LNCAP (cell line): ENCODE results near the gene TMUB1.

Experiments
- CTCF ChIP-seq: fragments of 450-650 bp; IDR thresholded peaks from 2 replicates; pipeline ENCODE4 v1.5.1; 2017; ENCODE audit warnings: mild to moderate bottlenecking

The TMUB1 gene

GRCh38 chr7:151083824-151084160 lies 499 bp upstream of the TMUB1 start:
- TF ChIP-seq CTCF, result no peak

GRCh38 chr7:151082141-151083070 lies 887 bp downstream of the TMUB1 start:
- no peak for TF ChIP-seq CTCF

GRCh38 chr7:151081170-151082101 lies 1.9 kb downstream of the TMUB1 start:
- TF ChIP-seq CTCF, result no peak

- no peak for TF ChIP-seq CTCF
These were observed 2.6 kb downstream of the TMUB1 start, which contains the start of gene FASTK for GRCh38 chr7:151080522-151081169. TSS of gene FASTK (minus strand) at chr7:151080809. CDS start at chr7:151080766, 43 bp downstream.

GRCh38 chr7:151080067-151080521 lies 3.2 kb downstream of the TMUB1 start:
- no peak for TF ChIP-seq CTCF

- no peak for TF ChIP-seq CTCF
These were observed 3.9 kb downstream of the TMUB1 start for GRCh38 chr7:151079199-151079910.
